Right atrium auricular region (tissue), 2 donors: ENCODE data around the gene TIFAB. TPM values are rescaled to one million over a fixed set of nuclear protein-coding genes. Genes with fewer than 3 reads are reported as not detected.

ENCODE experiments used
- DNase-seq: peaks from one replicate; pipeline ENCODE4 v3.0.0-alpha.2; 2019; ENCODE audit warnings: low spot score
- H3K27ac ChIP-seq, 2 donors: fragments of 200-600 bp; sonication (generic); 1 replicate in 1 of 2; 2 replicates in 1 of 2; pipeline ENCODE4 v1.5.1; 2016 to 2019
- H3K27me3 ChIP-seq, 2 donors: fragments of 200-600 bp; sonication (generic); one replicate each; pipeline versions ENCODE4 v1.5.1 to v1.6.0; 2017 to 2019
- H3K36me3 ChIP-seq: fragments of 200-600 bp; sonication (generic); one replicate; pipeline ENCODE4 v1.5.1; 2016
- H3K4me1 ChIP-seq, 2 donors: fragments of 200-600 bp; sonication (generic); one replicate each; pipeline versions ENCODE4 v1.5.1 to v1.6.0; 2017 to 2019
- H3K4me3 ChIP-seq, 2 donors: fragments of 200-600 bp; sonication (generic); 1 replicate in 1 of 2; 2 replicates in 1 of 2; pipeline ENCODE4 v1.5.1; 2017 to 2019; ENCODE audit warnings: mild to moderate bottlenecking in 1 of 2, moderate library complexity in 1 of 2
- H3K9me3 ChIP-seq, 2 donors: fragments of 200-600 bp; sonication (generic); one replicate each; pipeline ENCODE4 v1.5.1; 2019
- CTCF ChIP-seq, 2 donors: fragments of 200-600 bp; sonication (generic); IDR thresholded peaks; one replicate each; pipeline ENCODE4 v1.5.1; 2019; ENCODE audit warnings: antibody characterized with exemption in 2 of 2
- total RNA-seq, 2 donors: library from RNA; depleted of rRNA; stranded (reverse); fragments of >200 nt; gene quantifications; one replicate each; pipeline ENCODE4 v1.1.0, GENCODE V29; 2016

Gene TIFAB
- total RNA-seq, 2 donors from 2014 or later = not detected

GRCh38 chr5:135478938-135479337, 26.8 kb upstream of the TIFAB start:
- no peak for DNase-seq
- TF ChIP-seq CTCF (IDR thresholded peaks at IDR 0.05) = no peak
- H3K27me3 ChIP-seq = no peaks in the 10 kb centered on the region

GRCh38 chr5:135477613-135478066, 25.5 kb upstream of the TIFAB start:
- no peaks in the 10 kb centered on the region for H3K9me3 ChIP-seq
- no peaks in the 10 kb centered on the region for H3K27me3 ChIP-seq
- no peaks in the 10 kb centered on the region for H3K36me3 ChIP-seq
- no peak overlapping the region for H3K27ac ChIP-seq
- DNase-seq = no peak
- H3K4me3 ChIP-seq = no peak overlapping the region
- H3K4me1 ChIP-seq = no peaks in the 10 kb centered on the region
- no peak for TF ChIP-seq CTCF (IDR thresholded peaks at IDR 0.05)

More at GRCh38 chr5:135478938-135479337, 26.8 kb upstream of the TIFAB start:
- no peaks in the 10 kb centered on the region for H3K4me1 ChIP-seq
- H3K4me3 ChIP-seq = no peak overlapping the region
- no peaks in the 10 kb centered on the region for H3K36me3 ChIP-seq
- no peak overlapping the region for H3K27ac ChIP-seq
- H3K9me3 ChIP-seq = no peaks in the 10 kb centered on the region

GRCh38 chr5:135476615-135477581, 24.7 kb upstream of the TIFAB start:
- Histone ChIP-seq H3K27me3 (no peaks in the 10 kb centered on the region), H3K4me1 (no peaks in the 10 kb centered on the region), H3K27ac (no peak overlapping the region), H3K4me3 (no peak overlapping the region), H3K9me3 (no peaks in the 10 kb centered on the region), H3K36me3 (no peaks in the 10 kb centered on the region)
- TF ChIP-seq CTCF (IDR thresholded peaks at IDR 0.05) = no peak
- no peak for DNase-seq

GRCh38 chr5:135473956-135474670, 22.0 kb upstream of the TIFAB start:
- no peak overlapping the region for H3K4me3 ChIP-seq
- H3K4me1 ChIP-seq = no peaks in the 10 kb centered on the region
- no peaks in the 10 kb centered on the region for H3K27me3 ChIP-seq
- no peak overlapping the region for H3K27ac ChIP-seq
- TF ChIP-seq CTCF (IDR thresholded peaks at IDR 0.05) = no peak
- no peaks in the 10 kb centered on the region for H3K36me3 ChIP-seq
- DNase-seq = no peak
- no peaks in the 10 kb centered on the region for H3K9me3 ChIP-seq

GRCh38 chr5:135472141-135472540, 20.0 kb upstream of the TIFAB start:
- no peak for TF ChIP-seq CTCF (IDR thresholded peaks at IDR 0.05)
- H3K9me3 ChIP-seq = no peaks in the 10 kb centered on the region
- H3K4me1 ChIP-seq = no peaks in the 10 kb centered on the region
- no peaks in the 10 kb centered on the region for H3K27me3 ChIP-seq
- no peak for DNase-seq
- no peak overlapping the region for H3K4me3 ChIP-seq
- H3K36me3 ChIP-seq = no peaks in the 10 kb centered on the region
- no peak overlapping the region for H3K27ac ChIP-seq
